GM18861 (cell line): Measurements from ENCODE around the gene NAMPT.
"Not testable (repeated sequence)": the region's sequence is repeated elsewhere in the genome, so short reads cannot be mapped to it uniquely, and the experiment has no call there.

Experiments
- ATAC-seq: cut with Tn5 transposase; IDR thresholded peaks from one replicate; pipeline ENCODE4 v1.9.1; 2021; ENCODE audit not compliant: unreplicated experiment

NAMPT gene

DNA sequence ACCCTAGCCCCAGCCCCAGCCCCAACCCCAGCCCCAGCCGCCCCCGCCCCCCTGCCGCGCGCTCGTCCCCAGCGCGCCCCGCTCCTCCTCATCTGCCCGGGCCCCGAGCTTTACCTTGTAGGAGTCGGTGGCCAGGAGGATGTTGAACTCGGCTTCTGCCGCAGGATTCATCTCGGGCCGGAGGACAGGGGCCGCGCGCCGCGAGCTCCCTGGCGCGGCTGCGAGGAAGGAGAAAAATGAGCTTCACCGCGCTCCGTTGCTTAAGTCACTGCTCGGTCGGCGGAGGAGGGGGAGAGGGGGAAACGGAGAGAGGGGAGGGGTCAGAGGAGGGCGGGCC is at the start of gene NAMPT:
NAMPT (minus strand) TSS at position 270 of the 337 bp plus-strand sequence; CDS start at position 171, 99 bp downstream.
- no peak for ATAC-seq

- ATAC-seq: no peak
Measured at GRCh38 chr7:106332201-106332600, 47.4 kb upstream of the NAMPT start.

GRCh38 chr7:106331441-106332175 is 46.8 kb upstream of the NAMPT start:
- no peak for ATAC-seq

DNA sequence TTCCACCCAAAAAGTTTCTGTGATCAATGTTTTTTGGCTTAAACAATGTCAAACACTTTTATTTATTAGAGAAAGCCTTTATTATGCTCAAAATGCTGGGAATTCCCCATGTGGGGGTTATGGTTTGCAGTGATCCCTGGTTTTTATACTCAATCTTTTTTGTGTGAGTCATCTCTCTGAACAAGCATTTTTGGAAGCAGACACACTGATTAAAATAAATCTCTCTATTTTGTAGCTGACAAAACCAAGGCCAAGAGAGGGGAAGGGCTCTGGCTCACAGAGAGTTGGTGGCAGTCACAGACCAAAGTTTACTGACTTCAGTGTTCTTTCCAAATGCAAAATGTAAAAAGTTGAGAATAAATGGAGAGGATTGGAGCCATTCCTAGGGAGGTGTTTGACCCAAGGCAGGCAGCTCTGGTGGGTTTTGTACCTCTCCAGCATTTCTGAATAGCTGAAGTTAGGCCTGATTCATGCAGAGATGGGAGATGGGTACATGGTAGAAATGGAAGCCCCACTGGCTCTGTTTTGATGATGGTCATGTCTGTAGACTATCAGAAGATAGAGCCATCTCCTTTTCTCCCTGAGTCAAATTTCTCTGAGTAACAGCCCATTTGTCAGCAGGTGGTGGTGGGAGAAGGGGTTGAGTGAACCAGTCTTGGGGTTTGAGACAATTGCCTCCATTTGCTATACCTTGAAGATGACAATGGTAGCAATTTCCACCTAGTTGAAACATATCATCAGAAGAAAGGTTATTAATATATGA is 45.4 kb upstream of the NAMPT start:
- ATAC-seq: no peak

DNA sequence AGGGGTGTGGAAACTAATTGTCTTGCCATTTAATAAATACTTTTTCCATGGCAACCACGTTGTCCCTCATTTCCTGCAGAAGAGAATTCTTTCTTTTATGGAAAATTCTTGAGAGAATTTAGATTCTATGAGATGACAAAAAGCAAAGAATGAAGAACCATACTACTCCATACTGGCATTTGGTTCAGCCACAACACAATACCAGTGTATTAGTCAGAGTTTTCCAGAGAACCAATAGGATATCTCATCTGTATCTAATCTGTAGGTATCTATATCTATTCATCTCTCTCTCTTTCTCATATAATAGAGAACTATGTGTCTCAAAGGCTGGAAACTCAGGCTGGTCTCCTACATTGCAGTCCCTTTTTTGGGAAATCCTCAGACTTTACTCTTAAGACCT is 44.6 kb upstream of the NAMPT start:
- ATAC-seq: no peak

DNA sequence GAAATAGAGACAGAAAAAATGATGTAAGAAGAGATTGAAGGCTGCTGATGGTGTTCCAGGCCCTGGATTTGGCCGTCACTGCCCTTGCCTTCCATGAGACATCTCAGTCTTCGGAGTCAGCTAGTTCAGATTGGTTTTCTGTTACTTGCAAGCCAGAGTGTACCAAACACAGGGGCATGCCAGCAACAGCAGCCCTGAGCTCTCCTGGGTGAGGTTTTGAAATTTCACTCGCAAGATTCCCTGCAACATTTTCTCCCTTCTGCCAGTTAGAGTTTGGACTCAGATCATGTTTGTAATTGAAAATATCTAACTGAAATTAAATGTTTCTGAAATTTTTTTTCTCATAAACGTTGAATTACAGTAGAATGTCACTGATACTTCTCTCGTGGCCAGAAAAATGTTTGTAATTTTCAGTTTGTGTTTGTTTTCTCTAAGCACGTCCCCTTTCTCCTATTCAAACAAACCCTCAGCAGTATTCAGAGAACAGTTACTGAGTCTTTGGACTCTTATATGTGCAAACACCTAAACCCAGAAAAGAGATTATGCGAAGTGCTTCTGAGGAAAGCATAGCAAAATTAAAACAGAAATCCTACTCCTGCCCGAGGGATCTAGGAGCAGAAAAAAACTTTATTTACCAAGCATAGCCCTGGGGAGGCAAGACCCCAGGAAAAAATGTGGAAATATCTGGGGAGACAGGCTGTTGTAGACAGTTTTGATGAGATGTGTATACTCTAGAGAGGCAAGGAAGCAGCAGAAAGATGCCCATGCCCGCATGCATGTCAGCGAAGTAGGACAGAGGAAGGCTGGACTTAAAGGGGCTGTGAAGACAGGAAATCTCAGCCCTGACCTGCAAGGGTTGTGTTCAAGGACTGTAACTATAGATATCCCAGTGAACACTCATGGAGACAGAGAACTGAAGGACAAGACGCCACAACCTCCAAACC is 43.0 kb upstream of the NAMPT start:
- ATAC-seq: no peak

DNA sequence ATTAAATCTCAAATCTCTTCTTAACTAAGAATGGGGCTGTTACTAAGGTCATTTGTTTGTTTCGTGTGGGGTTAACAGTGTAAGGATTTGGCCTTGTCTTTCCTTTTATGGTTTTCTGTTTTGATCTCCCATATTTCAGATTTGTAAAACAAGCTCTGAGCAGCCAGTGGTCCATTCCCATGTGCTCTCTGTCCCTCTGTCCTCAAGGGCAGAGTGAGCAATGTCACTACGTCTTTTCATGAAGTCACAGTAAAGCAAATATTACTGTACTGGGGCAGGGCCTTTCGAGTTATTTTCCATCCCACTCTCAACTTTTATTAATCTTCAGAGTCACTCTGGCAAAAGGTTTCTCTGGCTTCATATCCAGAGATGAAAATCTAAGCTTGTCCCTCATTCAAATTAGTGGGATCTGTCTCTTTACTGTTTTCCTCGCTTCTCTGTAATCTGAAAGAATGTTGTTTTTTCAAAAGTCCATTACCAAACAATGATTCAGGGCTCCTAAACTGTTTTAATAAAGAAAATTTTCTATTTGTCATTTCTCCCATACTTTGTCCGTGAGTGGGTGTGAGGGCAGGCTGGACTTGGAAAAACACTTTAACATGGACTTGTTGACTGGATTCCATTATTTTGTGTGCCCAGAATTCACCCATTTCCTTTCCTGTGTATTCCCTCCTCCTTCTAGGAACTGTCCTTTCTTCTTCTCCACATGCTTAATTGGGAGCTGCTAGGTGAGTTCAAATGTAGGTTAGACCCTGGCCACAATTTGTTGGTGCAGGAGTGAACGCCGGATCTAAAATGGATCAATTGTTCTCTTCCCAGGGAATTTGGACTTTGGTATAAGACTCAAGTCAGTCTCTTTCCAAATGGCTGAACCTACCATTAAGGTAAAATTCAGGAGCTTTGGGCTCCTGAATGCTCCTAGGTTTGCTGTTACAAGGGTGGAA is 42.1 kb upstream of the NAMPT start:
- ATAC-seq: no peak

- ATAC-seq: not testable (repeated sequence)
Measured at GRCh38 chr7:106324509-106324908, 39.7 kb upstream of the NAMPT start.

DNA sequence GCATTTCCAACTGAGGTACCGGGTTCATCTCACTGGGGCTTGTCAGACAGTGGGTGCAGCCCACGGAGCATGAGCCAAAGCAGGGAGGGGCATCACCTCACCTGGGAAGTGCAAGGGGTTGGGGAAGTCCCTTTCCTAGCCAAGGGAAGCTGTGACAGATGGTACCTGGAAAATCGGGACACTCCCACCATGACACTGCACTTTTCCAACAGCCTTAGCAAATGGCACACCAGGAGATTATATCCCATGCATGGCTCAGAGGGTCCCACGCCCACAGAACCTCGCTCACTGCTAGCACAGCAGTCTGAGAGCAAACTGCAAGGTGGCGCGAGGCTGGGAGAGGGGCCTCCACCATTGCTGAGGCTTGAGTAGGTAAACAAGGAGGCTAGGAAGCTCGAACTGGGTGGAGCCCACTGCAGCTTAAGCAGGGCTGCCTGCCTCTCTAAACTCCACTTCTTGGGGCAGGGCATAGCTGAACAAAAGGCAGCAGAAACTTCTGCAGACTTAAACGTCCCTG is 35.5 kb upstream of the NAMPT start:
- ATAC-seq: not testable (repeated sequence)

- no peak for ATAC-seq
Measured at GRCh38 chr7:106318482-106318881, 33.7 kb upstream of the NAMPT start.

- ATAC-seq: no peak
Measured at GRCh38 chr7:106317971-106318370, 33.2 kb upstream of the NAMPT start.

- ATAC-seq: no peak
Measured at GRCh38 chr7:106316947-106317346, 32.2 kb upstream of the NAMPT start.

GRCh38 chr7:106314875-106315274 is 30.1 kb upstream of the NAMPT start:
- no peak for ATAC-seq

DNA sequence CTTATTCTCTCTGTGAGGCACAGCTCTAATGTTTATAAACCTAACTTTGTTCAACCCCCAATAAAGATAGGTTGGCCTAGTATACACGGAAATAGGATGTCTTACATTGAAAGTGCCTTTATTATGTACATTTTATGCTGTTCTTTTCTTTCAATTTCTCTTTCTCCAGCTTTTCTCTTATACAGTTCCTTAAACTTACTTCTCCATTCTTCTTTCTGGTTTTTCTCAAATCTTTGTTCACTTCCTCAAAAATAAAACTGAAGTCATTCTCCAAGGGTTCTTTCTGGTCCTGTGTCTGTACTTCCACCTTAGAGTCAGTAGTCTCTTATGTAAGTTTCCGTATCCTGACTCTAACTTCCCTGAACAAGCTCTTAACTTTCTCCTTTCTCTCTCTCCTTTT is 29.2 kb upstream of the NAMPT start:
- no peak for ATAC-seq

DNA sequence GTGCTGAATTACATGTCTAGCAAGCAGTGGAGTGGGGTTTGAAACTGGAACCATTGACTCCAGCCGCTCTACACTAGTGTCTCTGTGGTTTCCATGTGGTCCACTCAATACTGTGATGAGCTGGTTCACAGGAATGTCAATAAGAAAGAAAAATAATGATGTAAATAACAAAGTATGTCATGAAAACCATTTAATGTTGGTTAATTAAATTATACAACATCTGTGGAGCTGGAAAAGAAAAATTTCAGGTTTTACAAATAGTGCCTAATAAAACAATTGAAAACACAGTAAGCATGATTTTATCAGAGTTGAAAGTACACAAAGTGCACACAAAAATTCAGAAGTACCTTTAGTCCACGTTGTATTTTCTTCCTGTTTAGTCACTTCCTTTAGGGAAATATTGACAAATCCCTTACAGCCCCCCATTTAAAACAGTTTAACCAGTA is 28.7 kb upstream of the NAMPT start:
- no peak for ATAC-seq

DNA sequence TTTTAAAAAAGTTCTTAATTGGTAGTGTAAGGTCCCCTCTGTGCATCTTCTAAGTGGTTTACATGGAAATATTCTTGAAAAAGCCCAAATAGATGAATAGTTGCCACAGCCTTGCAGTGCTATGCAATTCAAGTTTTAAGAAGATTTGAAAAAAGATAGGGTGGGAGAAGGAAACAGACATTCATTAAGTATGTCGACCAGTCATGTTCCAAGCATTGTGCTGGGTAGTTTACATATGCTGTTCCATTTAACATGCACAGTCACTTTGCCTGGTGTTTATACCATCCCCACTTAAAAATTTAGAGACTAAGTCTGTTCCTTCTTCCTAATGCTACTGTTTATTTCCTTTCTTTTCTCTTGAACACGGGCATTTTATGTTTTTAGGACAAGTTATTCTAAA is 28.1 kb upstream of the NAMPT start:
- no peak for ATAC-seq

DNA sequence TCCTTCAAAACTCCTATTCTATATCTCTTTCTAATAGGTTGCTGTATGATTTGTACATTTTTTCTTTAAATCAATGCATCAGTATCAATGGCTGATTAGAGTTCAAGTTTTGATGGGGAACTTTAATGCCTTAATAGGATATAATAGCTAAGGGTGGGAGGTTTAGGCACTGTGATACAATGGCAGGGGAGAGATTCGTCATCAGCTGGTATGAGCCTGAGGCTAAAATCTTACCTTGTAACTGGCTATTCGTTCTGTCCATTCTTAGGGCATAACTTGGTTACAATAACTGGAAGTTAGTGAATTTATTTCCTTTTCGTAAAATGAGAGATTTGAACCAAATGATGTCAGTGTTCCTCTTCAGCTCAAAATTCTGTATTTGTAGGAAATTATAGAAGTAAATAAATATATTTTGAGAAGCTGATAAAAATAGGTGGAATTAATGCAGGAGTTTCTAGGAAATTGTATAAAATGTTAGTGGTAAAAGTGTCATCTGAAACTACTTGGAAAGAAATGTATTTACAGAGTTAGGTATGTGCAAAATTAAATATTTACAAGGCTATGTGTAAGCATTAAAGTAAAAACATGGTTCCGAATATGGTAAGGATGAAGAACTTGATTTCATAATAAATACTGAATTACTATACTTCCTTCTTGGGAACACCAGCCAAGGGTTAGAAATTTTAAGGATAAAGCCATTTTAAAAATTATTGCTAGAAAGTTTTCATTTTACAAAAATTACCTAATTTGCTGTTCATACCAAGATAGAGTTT is 27.5 kb upstream of the NAMPT start:
- no peak for ATAC-seq

DNA sequence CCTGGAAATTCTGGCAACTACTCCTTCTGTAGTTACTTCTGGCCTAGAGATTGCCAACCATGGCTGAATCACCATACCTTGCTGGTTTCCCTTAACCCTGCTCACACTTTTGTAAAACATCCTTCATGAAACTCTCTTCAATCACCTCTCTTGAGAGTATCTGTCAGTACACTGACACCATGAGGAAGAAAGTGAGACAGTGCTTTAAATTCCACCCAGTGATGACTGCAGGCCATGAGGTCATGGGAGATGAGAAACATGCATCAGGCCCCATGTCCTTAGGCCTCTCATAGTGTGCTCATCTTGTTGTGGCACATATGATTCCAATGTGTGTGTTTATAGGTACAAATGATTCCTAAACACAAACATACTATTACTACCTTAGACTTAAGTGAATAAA is 24.6 kb upstream of the NAMPT start:
- ATAC-seq: no peak

DNA sequence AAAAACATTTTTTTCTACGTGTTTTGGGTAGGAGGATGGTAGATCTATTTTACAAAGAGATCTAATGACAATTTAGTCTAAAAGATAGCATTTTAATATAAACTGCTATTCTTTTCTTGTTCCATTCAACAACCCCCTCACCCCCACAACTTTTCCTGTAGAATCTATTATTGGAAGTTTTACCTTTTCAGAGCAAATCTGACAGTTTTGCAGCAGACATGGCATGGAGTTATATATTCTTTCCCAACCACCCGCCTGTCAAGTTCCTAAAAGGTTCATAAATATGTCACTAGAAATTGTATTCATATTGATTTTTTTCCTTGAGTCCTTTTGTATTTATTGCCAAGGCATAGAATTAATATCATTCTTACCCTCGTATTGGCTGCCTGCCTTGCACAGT is 21.5 kb upstream of the NAMPT start:
- ATAC-seq: no peak
